Adrenal gland (tissue), 12 donors: Measurements from ENCODE around the gene TOP2B. TPM values are rescaled to one million over a fixed set of nuclear protein-coding genes. Genes with fewer than 3 reads are reported as not detected.

ENCODE experiments used
- DNase-seq, 7 donors: peaks; one replicate each; pipeline ENCODE4 v3.0.0-alpha.2; 2019 to 2020
- H3K27ac ChIP-seq, 5 donors: fragments of 200-600 bp; sonication (generic) in 4 of 5; 1 replicate in 3 of 5; 2 replicates in 2 of 5; pipeline versions ENCODE4 v1.5.1 to v1.8.0; 2016 to 2020; ENCODE audit warnings: mild to moderate bottlenecking in 1 of 5
- H3K27me3 ChIP-seq: fragments of 200-600 bp; 2 replicates; pipeline ENCODE4 v1.8.0; 2021
- H3K36me3 ChIP-seq, 2 donors: fragments of 200-600 bp; replicated peaks in 1 of 2; 1 replicate in 1 of 2; 2 replicates in 1 of 2; pipeline versions ENCODE4 v1.5.1 to v1.8.0; 2018 to 2022
- H3K4me1 ChIP-seq, 2 donors: fragments of 200-600 bp; replicated peaks in 1 of 2; 1 replicate in 1 of 2; 2 replicates in 1 of 2; pipeline versions ENCODE4 v1.5.1 to v1.8.0; 2018 to 2021
- H3K4me3 ChIP-seq, 4 donors: fragments of 200-600 bp; sonication (generic) in 3 of 4; one replicate each; pipeline ENCODE4 v1.5.1; 2016 to 2018
- H3K9me3 ChIP-seq, 3 donors: fragments of 200-600 bp; sonication (generic) in 1 of 3; replicated peaks in 1 of 3; 1 replicate in 2 of 3; 2 replicates in 1 of 3; pipeline versions ENCODE4 v1.5.1 to v1.8.0; 2016 to 2021
- CTCF ChIP-seq, 6 experiments: fragments of 450-650 bp in 4 of 6; fragments of 200-600 bp in 2 of 6; sonication (generic) in 1 of 6; IDR thresholded peaks; 1 replicate in 5 of 6; 2 replicates in 1 of 6; pipeline versions ENCODE4 v1.5.1 to v1.8.0; 2016 to 2021; ENCODE audit warnings: antibody characterized with exemption in 6 of 6, mild to moderate bottlenecking in 2 of 6, moderate library complexity in 1 of 6
- POLR2A ChIP-seq, 2 donors: fragments of 450-650 bp; IDR thresholded peaks; one replicate each; pipeline ENCODE4 v1.6.1; 2017; ENCODE audit warnings: antibody characterized with exemption in 2 of 2, mild to moderate bottlenecking in 2 of 2, moderate library complexity in 1 of 2
- WGBS, 4 donors: extraction: QIAGEN DNeasy Blood & Tissue Kit in 2 of 4; methylation state at CpG; one replicate each; pipeline versions ENCODE4 v1.1.5 to v1.1.7; 2013 to 2017; 5-methylcytosine and 5-hydroxymethylcytosine counted together
- intact Hi-C, 2 donors: fragments of 100-400 bp; cut with DNase I; formaldehyde crosslinking; loops; one replicate each; pipeline versions ENCODE4 v1.14.1 to v1.15.0; 2022 to 2023
- polyA plus RNA-seq, 3 donors: library from polyadenylated mRNA; stranded (reverse); fragments of 200-250 nt in 2 of 3; fragments of 350-450 nt in 1 of 3; fragmentation: Illumina TruSeq in 1 of 3; extraction: RNeasy Lipid Tissue Mini Kit (QIAGEN cat#74804) in 1 of 3; gene quantifications; one replicate each; pipeline ENCODE4 v1.2.3, GENCODE V29; 2013 to 2014
- total RNA-seq, 9 donors: library from RNA; depleted of rRNA in 4 of 9; stranded (reverse); fragments of >200 nt in 4 of 9; fragments of 120-200 nt in 1 of 9; fragmentation: NEBNext Ultra II Directional in 1 of 9; extraction: Animal tissue kit (Norgen Biotek cat#: 25700) in 1 of 9; gene quantifications; one replicate each; pipeline versions ENCODE4 v1.1.0 to v1.2.4, GENCODE V29; 2013 to 2023
- donor health status: healthy with polysubstance abuse.
- donor health status: Bipolar disorder and iron deficiency.
- donor health status: DM: yes; HTN: yes; CAD: no.
- donor health status: DM: no; HTN: no; CAD: no.
- donor health status: DM: no; HTN: no; CAD: no.
- donor health status: DM: yes; HTN: yes; CAD: no.

Gene TOP2B
- total and polyA plus RNA-seq, 12 donors, result 33.7 to 108 (median 73.5) TPM

- intact Hi-C loops, result loop anchor here in 1 of 2 donors (10.0 kb wide), 1 partner anchor 121 kb away; the partner anchor contains the start of gene NGLY1
- Histone ChIP-seq H3K4me1 (peaks cover 20 to 47% of the 10 kb centered on the region in 2 donors), H3K36me3 (no peaks in the 10 kb centered on the region), H3K27ac (peak overlapping the region; percentile 80 to 99 (median 96)), H3K27me3 (no peaks in the 10 kb centered on the region), H3K9me3 (no peaks in the 10 kb centered on the region), H3K4me3 (peak overlapping the region; percentile 5 to 87 (median 74))
- 0 to 1% (median 1%) methylated on average over 15 to 115 of the region's 115 CpGs for WGBS, 4 donors
- TF ChIP-seq CTCF (IDR thresholded peaks at IDR 0.05) (no peak), POLR2A (IDR thresholded peaks at IDR 0.05) (peak in 1 of 2 donors; percentile 37)
- peak; percentile 75 to 84 (median 79) for DNase-seq
Measured at GRCh38 chr3:25663869-25664811, 567 bp downstream of the TOP2B start.

DNA sequence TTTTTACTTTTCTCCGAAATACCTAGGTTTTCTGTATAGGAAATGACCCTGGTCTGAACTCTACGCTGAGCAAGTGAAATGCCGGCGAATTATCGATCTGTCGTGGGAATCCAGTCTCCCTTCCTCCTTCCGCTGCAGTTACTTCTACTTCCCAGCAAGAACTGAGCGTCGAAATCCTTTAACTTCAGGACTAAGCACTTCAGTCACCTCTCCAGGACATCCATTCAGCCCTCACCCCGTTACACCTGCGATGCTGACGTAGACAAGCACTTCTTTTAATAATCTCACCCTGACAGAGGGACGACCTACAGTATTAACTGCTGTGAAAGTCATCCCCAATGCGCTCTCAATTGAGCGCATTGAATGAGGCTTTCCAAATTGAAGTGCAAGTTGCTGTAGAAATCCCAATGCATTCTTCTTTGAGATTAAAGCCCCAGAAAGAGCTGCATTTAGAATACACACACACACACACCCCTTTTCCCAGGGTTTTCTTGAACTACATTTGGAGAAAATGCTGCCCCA is 1.3 kb downstream of the TOP2B start:
- H3K4me1 ChIP-seq, result peaks cover 20 to 55% of the 10 kb centered on the region in 2 donors
- no peaks in the 10 kb centered on the region for H3K9me3 ChIP-seq

GRCh38 chr3:25662736-25663320 is 1.9 kb downstream of the TOP2B start:
- Histone ChIP-seq H3K9me3 (no peaks in the 10 kb centered on the region), H3K4me3 (peak overlapping the region; percentile 5 to 87 (median 74)), H3K27me3 (no peaks in the 10 kb centered on the region), H3K4me1 (peaks cover 20 to 57% of the 10 kb centered on the region in 2 donors), H3K27ac (peak overlapping the region in 4 of 5 donors; percentile 91 to 99 (median 96)), H3K36me3 (no peaks in the 10 kb centered on the region)
- DNase-seq, result no peak
- WGBS, 4 donors, result 14 to 19% (median 17%) methylated on average over 7 of the region's 7 CpGs
- TF ChIP-seq POLR2A (IDR thresholded peaks at IDR 0.05) (no peak), CTCF (IDR thresholded peaks at IDR 0.05) (no peak)
- intact Hi-C loops, result loop anchor here in 1 of 2 donors (10.0 kb wide), 1 partner anchor 122 kb away; the partner anchor contains the start of gene NGLY1

More for the DNA sequence above, 1.3 kb downstream of the TOP2B start:
- H3K27ac ChIP-seq, result peak overlapping the region; percentile 80 to 99 (median 96)
- no peak for DNase-seq
- intact Hi-C loops, result loop anchor here in 1 of 2 donors (10.0 kb wide), 1 partner anchor 121 kb away; the partner anchor contains the start of gene NGLY1
- no peaks in the 10 kb centered on the region for H3K27me3 ChIP-seq
- 0 to 1% (median 0%) methylated on average over 15 of the region's 15 CpGs for WGBS, 4 donors
- no peak for TF ChIP-seq POLR2A (IDR thresholded peaks at IDR 0.05)
- TF ChIP-seq CTCF (IDR thresholded peaks at IDR 0.05), result no peak
- peak overlapping the region; percentile 5 to 87 (median 74) for H3K4me3 ChIP-seq
- no peaks in the 10 kb centered on the region for H3K36me3 ChIP-seq
